ENCODE results near the gene TBC1D9B.
A peak's percentile ranks its signal among the peaks of the same experiment; 100 is the strongest.

TBC1D9B gene

DNA sequence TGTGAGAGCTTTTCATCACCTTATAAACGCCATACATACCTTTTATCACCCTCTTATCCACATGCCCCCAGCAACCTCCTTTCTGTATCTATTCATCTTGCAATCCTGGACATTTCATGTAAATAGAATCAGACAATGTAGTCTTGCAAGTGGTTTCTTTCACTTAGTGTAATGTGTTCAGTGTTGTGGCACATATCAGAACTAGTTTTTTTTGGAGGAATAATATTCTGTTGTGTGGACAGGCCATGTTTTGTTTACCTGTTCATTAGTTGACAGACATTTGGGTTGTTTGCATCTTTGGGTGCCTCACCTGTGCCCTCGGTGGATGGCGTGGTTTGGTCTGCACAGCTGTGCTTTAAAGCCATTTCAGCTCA is 85.7 kb downstream of the TBC1D9B start:
- peaks cover 13% of the 10 kb centered on the region for H3K27me3 ChIP-seq (ENCODE audit: control insufficient read depth, insufficient read depth, low read length)
- H3K4me3 ChIP-seq (ENCODE audit: low read length), result peak overlapping the region; percentile 52
- no peak overlapping the region for H3K27ac ChIP-seq (ENCODE audit: low read length)
- H3K9ac ChIP-seq (ENCODE audit: low read length), result no peak overlapping the region
- peaks cover 40% of the 10 kb centered on the region for H3K36me3 ChIP-seq (ENCODE audit: control insufficient read depth, low read depth, low read length)
- no peaks in the 10 kb centered on the region for H3K9me3 ChIP-seq (ENCODE audit: control insufficient read depth, low read depth, low read length)
- H3K4me1 ChIP-seq (ENCODE audit: control insufficient read depth, low read depth, low read length), result peaks cover 27% of the 10 kb centered on the region

DNA sequence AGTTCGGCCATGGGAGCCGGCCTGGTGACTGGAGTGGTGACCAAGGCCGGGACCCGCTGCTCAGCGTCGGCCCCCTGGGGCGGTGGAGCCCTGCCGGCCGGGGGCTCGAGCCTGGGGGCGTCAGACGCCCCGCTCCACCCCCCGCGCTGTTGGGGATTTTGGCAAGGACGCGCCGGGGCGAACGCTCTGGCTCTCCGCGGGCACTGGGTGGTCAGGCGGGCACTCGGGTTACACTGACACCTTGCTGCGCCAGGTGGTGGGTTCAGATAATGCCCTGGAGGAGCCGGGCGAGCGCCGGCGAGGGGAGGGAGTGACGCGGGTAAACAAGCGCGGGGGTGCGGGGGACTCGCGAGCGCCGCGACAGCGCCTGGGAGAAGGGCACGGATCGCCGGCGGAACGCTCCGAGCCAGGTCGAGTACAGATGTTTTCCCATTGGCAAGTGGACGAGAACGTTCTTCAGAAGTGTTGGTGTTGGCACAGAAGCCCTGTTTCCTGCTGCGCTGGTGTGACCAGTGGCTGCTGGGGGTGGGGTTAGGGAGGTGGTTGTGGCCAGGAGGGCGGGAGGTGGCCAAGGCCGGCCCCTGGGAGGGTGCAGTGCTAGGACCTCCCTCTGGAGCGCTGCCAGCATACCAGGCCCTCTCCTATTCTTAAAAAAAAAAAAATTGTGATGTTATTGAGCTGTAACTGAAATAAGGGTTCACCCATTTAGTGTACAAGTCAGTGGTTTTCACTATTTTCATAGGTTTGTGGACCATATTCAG is 86.2 kb downstream of the TBC1D9B start:
- peaks cover 27% of the 10 kb centered on the region for H3K4me1 ChIP-seq (ENCODE audit: control insufficient read depth, low read depth, low read length)
- H3K27me3 ChIP-seq (ENCODE audit: control insufficient read depth, insufficient read depth, low read length), result peaks cover 16% of the 10 kb centered on the region
- H3K9ac ChIP-seq (ENCODE audit: low read length), result peak overlapping the region; percentile 69
- H3K4me3 ChIP-seq (ENCODE audit: low read length), result peak overlapping the region; percentile 52
- H3K9me3 ChIP-seq (ENCODE audit: control insufficient read depth, low read depth, low read length), result no peaks in the 10 kb centered on the region
- peak overlapping the region; percentile 27 for H3K27ac ChIP-seq (ENCODE audit: low read length)
- peaks cover 35% of the 10 kb centered on the region for H3K36me3 ChIP-seq (ENCODE audit: control insufficient read depth, low read depth, low read length)

DNA sequence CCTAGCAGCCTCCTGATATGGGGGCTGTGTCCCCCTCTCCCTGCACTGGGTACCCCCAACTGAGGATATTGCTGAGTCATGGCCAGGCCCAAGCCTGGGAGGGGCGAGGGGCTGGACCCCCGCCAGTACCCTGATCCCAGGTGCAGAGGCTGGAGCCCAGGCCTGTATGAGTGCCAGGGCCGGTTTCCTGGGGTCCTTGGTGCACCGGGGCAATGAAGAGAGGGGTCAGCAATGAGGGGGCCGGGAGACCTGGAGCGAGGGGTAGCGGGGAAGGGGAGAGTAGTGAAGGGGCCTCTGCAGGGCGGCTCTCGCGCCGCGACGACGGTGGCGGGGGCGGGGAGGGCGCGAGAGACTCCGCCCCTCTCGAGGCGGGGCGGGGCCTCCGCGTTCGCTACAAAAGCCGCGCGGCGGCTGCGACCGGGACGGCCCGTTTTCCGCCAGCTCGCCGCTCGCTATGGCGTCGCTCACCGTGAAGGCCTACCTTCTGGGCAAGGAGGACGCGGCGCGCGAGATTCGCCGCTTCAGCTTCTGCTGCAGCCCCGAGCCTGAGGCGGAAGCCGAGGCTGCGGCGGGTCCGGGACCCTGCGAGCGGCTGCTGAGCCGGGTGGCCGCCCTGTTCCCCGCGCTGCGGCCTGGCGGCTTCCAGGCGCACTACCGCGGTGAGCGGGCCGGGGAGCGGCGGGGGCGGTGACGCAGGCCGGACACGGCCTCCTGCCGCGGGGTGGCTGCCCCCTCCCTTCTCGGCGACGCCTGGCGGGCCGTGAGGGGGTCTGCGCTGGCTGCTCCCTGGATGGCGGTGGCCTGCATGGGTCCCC is 87.0 kb downstream of the TBC1D9B start, which contains the start of gene SQSTM1:
Gene SQSTM1, plus strand, starts transcription at position 423 of the 815 bp plus-strand sequence. Its CDS starts 32 bp downstream, at position 455.
- H3K4me1 ChIP-seq (ENCODE audit: control insufficient read depth, low read depth, low read length), result peaks cover 27% of the 10 kb centered on the region
- no peaks in the 10 kb centered on the region for H3K9me3 ChIP-seq (ENCODE audit: control insufficient read depth, low read depth, low read length)
- H3K36me3 ChIP-seq (ENCODE audit: control insufficient read depth, low read depth, low read length), result peaks cover 28% of the 10 kb centered on the region

GRCh38 chr5:179820127-179820482 is 87.6 kb downstream of the TBC1D9B start:
- H3K27ac ChIP-seq (ENCODE audit: low read length), result no peak overlapping the region
- peaks cover 25% of the 10 kb centered on the region for H3K27me3 ChIP-seq (ENCODE audit: control insufficient read depth, insufficient read depth, low read length)
- no peaks in the 10 kb centered on the region for H3K9me3 ChIP-seq (ENCODE audit: control insufficient read depth, low read depth, low read length)
- peak overlapping the region; percentile 52 for H3K4me3 ChIP-seq (ENCODE audit: low read length)
- H3K9ac ChIP-seq (ENCODE audit: low read length), result peak overlapping the region; percentile 69
- peaks cover 27% of the 10 kb centered on the region for H3K4me1 ChIP-seq (ENCODE audit: control insufficient read depth, low read depth, low read length)
- H3K36me3 ChIP-seq (ENCODE audit: control insufficient read depth, low read depth, low read length), result peaks cover 22% of the 10 kb centered on the region

More for the DNA sequence above, 87.0 kb downstream of the TBC1D9B start, which contains the start of gene SQSTM1:
- H3K4me3 ChIP-seq (ENCODE audit: low read length), result peak within 1 kb of the TSS; percentile 52
- H3K27me3 ChIP-seq (ENCODE audit: control insufficient read depth, insufficient read depth, low read length), result peaks cover 24% of the 10 kb centered on the region
- peak within 1 kb of the TSS; percentile 27 for H3K27ac ChIP-seq (ENCODE audit: low read length)
- H3K9ac ChIP-seq (ENCODE audit: low read length), result peak within 1 kb of the TSS; percentile 69

GRCh38 chr5:179819296-179820126 is 88.2 kb downstream of the TBC1D9B start:
- H3K4me3 ChIP-seq (ENCODE audit: low read length), result peak overlapping the region; percentile 43
- peaks cover 27% of the 10 kb centered on the region for H3K4me1 ChIP-seq (ENCODE audit: control insufficient read depth, low read depth, low read length)
- H3K9ac ChIP-seq (ENCODE audit: low read length), result peak overlapping the region; percentile 69
- H3K27me3 ChIP-seq (ENCODE audit: control insufficient read depth, insufficient read depth, low read length), result peaks cover 25% of the 10 kb centered on the region
- H3K27ac ChIP-seq (ENCODE audit: low read length), result peak overlapping the region; percentile 33
- H3K9me3 ChIP-seq (ENCODE audit: control insufficient read depth, low read depth, low read length), result no peaks in the 10 kb centered on the region
- H3K36me3 ChIP-seq (ENCODE audit: control insufficient read depth, low read depth, low read length), result peaks cover 16% of the 10 kb centered on the region

- peak overlapping the region; percentile 19 for H3K27ac ChIP-seq (ENCODE audit: low read length)
- peak overlapping the region; percentile 69 for H3K9ac ChIP-seq (ENCODE audit: low read length)
- H3K36me3 ChIP-seq (ENCODE audit: control insufficient read depth, low read depth, low read length), result peaks cover 9% of the 10 kb centered on the region
- peaks cover 27% of the 10 kb centered on the region for H3K4me1 ChIP-seq (ENCODE audit: control insufficient read depth, low read depth, low read length)
- peak overlapping the region; percentile 43 for H3K4me3 ChIP-seq (ENCODE audit: low read length)
- H3K27me3 ChIP-seq (ENCODE audit: control insufficient read depth, insufficient read depth, low read length), result peaks cover 25% of the 10 kb centered on the region
- no peaks in the 10 kb centered on the region for H3K9me3 ChIP-seq (ENCODE audit: control insufficient read depth, low read depth, low read length)
These were observed 88.9 kb downstream of the TBC1D9B start for GRCh38 chr5:179818746-179819295.

GRCh38 chr5:179817890-179818745 is 89.6 kb downstream of the TBC1D9B start:
- H3K9ac ChIP-seq (ENCODE audit: low read length), result peak overlapping the region; percentile 69
- peak overlapping the region; percentile 43 for H3K4me3 ChIP-seq (ENCODE audit: low read length)
- peaks cover 25% of the 10 kb centered on the region for H3K27me3 ChIP-seq (ENCODE audit: control insufficient read depth, insufficient read depth, low read length)
- no peaks in the 10 kb centered on the region for H3K9me3 ChIP-seq (ENCODE audit: control insufficient read depth, low read depth, low read length)
- peak overlapping the region; percentile 19 for H3K27ac ChIP-seq (ENCODE audit: low read length)
- peaks cover 5% of the 10 kb centered on the region for H3K36me3 ChIP-seq (ENCODE audit: control insufficient read depth, low read depth, low read length)
- H3K4me1 ChIP-seq (ENCODE audit: control insufficient read depth, low read depth, low read length), result peaks cover 29% of the 10 kb centered on the region

- H3K27ac ChIP-seq (ENCODE audit: low read length), result no peak overlapping the region
- no peaks in the 10 kb centered on the region for H3K9me3 ChIP-seq (ENCODE audit: control insufficient read depth, low read depth, low read length)
- H3K27me3 ChIP-seq (ENCODE audit: control insufficient read depth, insufficient read depth, low read length), result peaks cover 25% of the 10 kb centered on the region
- H3K36me3 ChIP-seq (ENCODE audit: control insufficient read depth, low read depth, low read length), result no peaks in the 10 kb centered on the region
- no peak overlapping the region for H3K9ac ChIP-seq (ENCODE audit: low read length)
- H3K4me3 ChIP-seq (ENCODE audit: low read length), result peak overlapping the region; percentile 46
- peaks cover 31% of the 10 kb centered on the region for H3K4me1 ChIP-seq (ENCODE audit: control insufficient read depth, low read depth, low read length)
These were observed 90.2 kb downstream of the TBC1D9B start for GRCh38 chr5:179817470-179817840.

DNA sequence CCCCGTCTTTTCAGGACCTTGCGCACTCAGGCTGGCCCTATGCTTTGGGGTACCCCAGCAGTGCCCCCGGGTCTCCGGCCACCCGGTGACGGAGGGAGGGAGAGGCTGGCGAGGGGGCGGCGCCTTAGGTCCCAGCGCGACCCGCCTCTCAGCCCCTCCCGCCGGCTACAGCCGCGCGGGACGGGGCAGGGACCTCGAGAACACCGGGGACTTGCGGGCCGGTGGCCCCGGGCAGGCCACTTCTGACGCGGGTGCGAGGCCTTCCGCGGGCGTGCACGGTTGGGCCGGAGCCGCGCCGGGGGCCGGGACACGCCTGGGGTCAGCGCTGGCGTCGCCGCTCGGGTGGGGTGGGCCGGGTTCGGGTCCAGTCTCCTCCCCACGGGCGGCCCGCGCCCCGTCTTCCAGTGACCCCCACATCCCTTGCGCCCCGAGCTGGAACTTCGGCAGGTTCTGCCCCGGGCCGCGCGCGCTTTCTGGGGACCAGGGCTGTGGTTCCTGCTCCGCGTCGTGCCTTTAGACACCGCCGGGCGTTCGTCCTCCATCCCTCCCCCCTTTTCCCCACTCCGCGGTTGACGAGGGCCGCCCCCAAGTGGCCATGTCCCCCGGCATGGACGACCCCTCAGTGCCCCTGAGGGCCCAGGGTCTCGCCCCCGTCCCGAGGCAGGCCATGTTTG is 90.8 kb downstream of the TBC1D9B start:
- H3K36me3 ChIP-seq (ENCODE audit: control insufficient read depth, low read depth, low read length), result no peaks in the 10 kb centered on the region
- H3K27ac ChIP-seq (ENCODE audit: low read length), result no peak overlapping the region
- peak overlapping the region; percentile 46 for H3K4me3 ChIP-seq (ENCODE audit: low read length)
- peaks cover 25% of the 10 kb centered on the region for H3K27me3 ChIP-seq (ENCODE audit: control insufficient read depth, insufficient read depth, low read length)
- peaks cover 26% of the 10 kb centered on the region for H3K4me1 ChIP-seq (ENCODE audit: control insufficient read depth, low read depth, low read length)
- no peak overlapping the region for H3K9ac ChIP-seq (ENCODE audit: low read length)
- H3K9me3 ChIP-seq (ENCODE audit: control insufficient read depth, low read depth, low read length), result no peaks in the 10 kb centered on the region

DNA sequence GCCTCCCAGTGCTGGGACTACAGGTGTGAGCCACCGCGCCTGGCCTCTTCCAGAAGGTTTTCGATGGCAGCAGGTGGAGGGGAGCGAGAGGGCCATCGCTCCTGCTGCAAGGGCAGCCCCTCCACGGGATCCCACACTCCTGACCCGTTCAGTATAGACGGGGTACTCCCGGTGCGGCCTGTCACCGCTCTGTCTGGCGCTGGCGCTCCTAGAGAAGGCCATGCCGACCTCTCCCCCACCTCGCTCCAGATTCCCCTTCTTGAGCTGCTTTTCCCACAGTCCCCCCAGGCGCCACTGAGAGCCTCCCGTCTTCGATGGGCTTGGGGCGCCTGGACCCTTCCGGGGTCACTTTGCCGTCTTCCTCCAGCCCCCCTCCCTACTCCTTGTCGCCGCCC is 91.3 kb downstream of the TBC1D9B start:
- peaks cover 24% of the 10 kb centered on the region for H3K4me1 ChIP-seq (ENCODE audit: control insufficient read depth, low read depth, low read length)
- no peak overlapping the region for H3K9ac ChIP-seq (ENCODE audit: low read length)
- H3K4me3 ChIP-seq (ENCODE audit: low read length), result peak overlapping the region; percentile 46

More for the DNA sequence above, 91.3 kb downstream of the TBC1D9B start:
- H3K9me3 ChIP-seq (ENCODE audit: control insufficient read depth, low read depth, low read length), result no peaks in the 10 kb centered on the region
- H3K27ac ChIP-seq (ENCODE audit: low read length), result no peak overlapping the region
- peaks cover 25% of the 10 kb centered on the region for H3K27me3 ChIP-seq (ENCODE audit: control insufficient read depth, insufficient read depth, low read length)
- no peaks in the 10 kb centered on the region for H3K36me3 ChIP-seq (ENCODE audit: control insufficient read depth, low read depth, low read length)

Data from iPS-18a (cell line).